K562 (cell line): ENCODE results near the gene RIN3. TPM values are rescaled to one million over a fixed set of nuclear protein-coding genes. Genes with fewer than 3 reads are reported as not detected.

Source experiments
- ATAC-seq: fragments of 200-7000 bp; cut with Tn5 transposase; 3 replicates; pipeline ENCODE4 v1.9.1; 2020; ENCODE audit warnings: moderate library complexity
- BruUV-seq: library from RNA; stranded (reverse); fragments of 400-500 nt; replicated peaks from 2 replicates; lab custom pipeline; 2021; lab: Mats Ljungman, UMichigan
- CTCF ChIA-PET: fragments of 300-600 bp; formaldehyde crosslinking; extraction: SDS; loops from one replicate; lab custom pipeline; 2021; ENCODE audit warnings: low intra/inter-chr PET ratio; lab: Yijun Ruan, JAX
- POLR2A ChIA-PET: fragments of 300-600, 350-650 bp; sonication (Branson Sonifier 250); formaldehyde crosslinking; extraction: SDS; loops from one replicate; lab custom pipeline; 2021; ENCODE audit warnings: antibody characterized with exemption, inconsistent platforms; lab: Yijun Ruan, JAX
- DNase-seq, 4 experiments: peaks; one replicate each; pipeline versions ENCODE4 v3.0.0 to v3.0.0-alpha.2; 2011 to 2018; ENCODE audit warnings: low spot score in 3 of 4, mixed read lengths in 3 of 4; ENCODE audit errors: extremely low read depth in 1 of 4
- FAIRE-seq: peaks from 2 replicates; lab custom pipeline; 2011; peaks lifted over from hg19 to GRCh38; lab: Jason Lieb, UNC
- H2AFZ ChIP-seq: 2 replicates; pipeline ENCODE4 v1.6.0; 2011; ENCODE audit warnings: low read depth, low read length, control low read depth, inconsistent platforms
- H3K27ac ChIP-seq: fragments of 200-600 bp; 3 replicates; pipeline ENCODE4 v1.8.0; 2011; ENCODE audit warnings: low read depth, mild to moderate bottlenecking, control low read depth, inconsistent platforms, low read length, moderate library complexity, mixed read lengths; ENCODE audit errors: extremely low read depth
- H3K27me3 ChIP-seq, 2 experiments: fragments of 300-600 bp in 1 of 2; 2 replicates in 1 of 2; 3 replicates in 1 of 2; pipeline versions ENCODE4 v1.6.0 to v1.8.0; 2011; ENCODE audit warnings: inconsistent platforms in 2 of 2, low read length in 2 of 2, mild to moderate bottlenecking in 1 of 2, mixed read lengths in 1 of 2, moderate library complexity in 1 of 2; ENCODE audit not compliant: control insufficient read depth in 2 of 2, insufficient read depth in 2 of 2
- H3K36me3 ChIP-seq: fragments of 300-600 bp; 3 replicates; pipeline ENCODE4 v1.8.0; 2011; ENCODE audit warnings: mild to moderate bottlenecking, low read length, inconsistent platforms; ENCODE audit not compliant: control insufficient read depth, insufficient read depth
- H3K4me1 ChIP-seq, 2 experiments: fragments of 200-600 bp in 1 of 2; replicated peaks in 1 of 2; 2 replicates in 1 of 2; 3 replicates in 1 of 2; pipeline versions ENCODE4 v1.5.1 to v1.8.0; 2011; ENCODE audit warnings: inconsistent platforms in 2 of 2, low read length in 2 of 2, mild to moderate bottlenecking in 1 of 2, mixed read lengths in 1 of 2, moderate library complexity in 1 of 2; ENCODE audit not compliant: control insufficient read depth in 2 of 2, insufficient read depth in 2 of 2
- H3K4me2 ChIP-seq: 2 replicates; pipeline ENCODE4 v1.6.1; 2011; ENCODE audit warnings: low read length, control low read depth, inconsistent platforms, mixed read lengths; ENCODE audit not compliant: insufficient read depth
- H3K4me3 ChIP-seq: fragments of 200-600 bp; sonication (generic), shearing (Covaris generic); 2 replicates; pipeline ENCODE4 v1.5.1; 2016; ENCODE audit warnings: control low read depth, inconsistent platforms
- H3K79me2 ChIP-seq: fragments of 200-600 bp; 3 replicates; pipeline ENCODE4 v1.8.0; 2011; ENCODE audit warnings: low read length, inconsistent platforms; ENCODE audit not compliant: control insufficient read depth, insufficient read depth
- H3K9ac ChIP-seq, 2 experiments: 2 replicates each; pipeline versions ENCODE4 v1.6.0 to v1.6.1; 2011; ENCODE audit warnings: low read depth in 2 of 2, low read length in 2 of 2, control low read depth in 1 of 2, inconsistent platforms in 1 of 2, mild to moderate bottlenecking in 1 of 2, mixed read lengths in 1 of 2; ENCODE audit not compliant: insufficient read depth in 1 of 2
- H3K9me1 ChIP-seq: one replicate; pipeline ENCODE4 v1.6.0; 2011; ENCODE audit warnings: inconsistent platforms, mild to moderate bottlenecking, low read length, moderate library complexity; ENCODE audit not compliant: control insufficient read depth, insufficient read depth
- H3K9me3 ChIP-seq: replicated peaks from 2 replicates; pipeline ENCODE4 v1.5.1; 2011; ENCODE audit warnings: low read depth, low read length, inconsistent platforms; ENCODE audit not compliant: control insufficient read depth, insufficient read depth
- H4K20me1 ChIP-seq: replicated peaks from 2 replicates; pipeline ENCODE4 v1.6.1; 2011; ENCODE audit warnings: low read length, inconsistent platforms, mixed read lengths; ENCODE audit not compliant: control insufficient read depth, insufficient read depth
- CBX2 ChIP-seq: fragments of 200-600 bp; sonication (generic); IDR thresholded peaks from one replicate; pipeline ENCODE4 v1.6.1; 2012; ENCODE audit warnings: mild to moderate bottlenecking, low read length, inconsistent platforms; ENCODE audit not compliant: insufficient read depth, poor library complexity, severe bottlenecking
- CEBPB ChIP-seq: fragments of 450-650 bp; IDR thresholded peaks from 2 replicates; pipeline ENCODE4 v1.6.1; 2016; ENCODE audit warnings: missing genetic modification characterization, missing compliant biosample characterization
- FOXA3 ChIP-seq, 2 experiments: fragments of 450-650 bp in 1 of 2; sonication (generic) in 1 of 2; formaldehyde crosslinking; IDR thresholded peaks in 1 of 2; conservative IDR thresholded peaks in 1 of 2; 2 replicates each; pipeline versions ENCODE4 v1.4.0 to v1.8.0; 2020 to 2022; ENCODE audit warnings: mild to moderate bottlenecking in 2 of 2, missing genetic modification reagents in 1 of 2
- HNRNPUL1 ChIP-seq: fragments of 200-400 bp; formaldehyde crosslinking; IDR thresholded peaks from 2 replicates; pipeline ENCODE4 v1.6.1; 2017; ENCODE audit warnings: low read length
- L3MBTL2 ChIP-seq: fragments of 450-650 bp; IDR thresholded peaks from 2 replicates; pipeline ENCODE4 v1.6.1; 2016; ENCODE audit warnings: mild to moderate bottlenecking, moderate library complexity
- MAFK ChIP-seq: IDR thresholded peaks from 2 replicates; pipeline ENCODE4 v1.6.1; 2011; ENCODE audit warnings: low read length, improper control_type of control experiment
- NFE2 ChIP-seq: IDR thresholded peaks from 2 replicates; pipeline ENCODE4 v1.6.1; 2014; ENCODE audit warnings: antibody characterized with exemption, low read depth
- ZBTB17 ChIP-seq: fragments of 450-650 bp; formaldehyde crosslinking; IDR thresholded peaks from 2 replicates; pipeline ENCODE4 v1.4.0; 2020; ENCODE audit warnings: mild to moderate bottlenecking
- ZKSCAN1 ChIP-seq: fragments of 150-350 bp; IDR thresholded peaks from 2 replicates; pipeline ENCODE4 v1.6.1; 2016; ENCODE audit warnings: low read depth, low read length
- ZNF274 ChIP-seq: IDR thresholded peaks from 2 replicates; pipeline ENCODE4 v1.6.1; 2011; ENCODE audit warnings: low read depth, mild to moderate bottlenecking, low read length, moderate library complexity, borderline replicate concordance
- ZNF311 ChIP-seq: fragments of 250-450 bp; sonication (Bioruptor Pico); IDR thresholded peaks from 2 replicates; pipeline ENCODE4 v1.4.0; 2020; ENCODE audit warnings: mild to moderate bottlenecking, moderate library complexity
- ZNF586 ChIP-seq: fragments of 450-650 bp; formaldehyde crosslinking; conservative IDR thresholded peaks from 2 replicates; pipeline ENCODE4 v1.4.0; 2020; ENCODE audit warnings: mild to moderate bottlenecking, moderate library complexity
- ZNF589 ChIP-seq: fragments of 200-800 bp; sonication (Bioruptor generic); IDR thresholded peaks from 2 replicates; pipeline ENCODE4 v1.6.1; 2016; ENCODE audit warnings: low read depth, missing genetic modification characterization, missing compliant biosample characterization
- WGBS: fragments of 100-300 bp; shearing (Covaris generic); methylation state at CpG from one replicate; pipeline ENCODE4 v1.1.6; 2016; ENCODE audit warnings: low coverage, mixed read lengths; ENCODE audit not compliant: insufficient coverage; ENCODE audit errors: missing lambda C conversion rate; 5-methylcytosine and 5-hydroxymethylcytosine counted together
- in situ Hi-C: fragments of 300-500 bp; cut with MboI; formaldehyde crosslinking; loops from 4 replicates; pipeline ENCODE4 v1.15.0; 2018; ENCODE audit warnings: inconsistent platforms, mixed read lengths
- intact Hi-C: fragments of 100-400 bp; cut with micrococcal nuclease; formaldehyde crosslinking; loops from 2 replicates; pipeline ENCODE4 v1.14.2; 2022
- polyA plus RNA-seq, 8 experiments: library from polyadenylated mRNA; depleted of rRNA in 4 of 8; stranded (reverse) in 5 of 8; unstranded in 3 of 8; fragments of >200 nt; fragmentation: Nextera tagmentation in 2 of 8; fragmentation: Illumina TruSeq in 1 of 8; extraction: Ambion mirVana in 2 of 8; extraction: Trizol in 1 of 8; gene quantifications; 2 replicates each; pipeline versions ENCODE4 v1.2.1 to v1.2.3, GENCODE V29; 2011 to 2014; ENCODE audit warnings: inconsistent platforms in 1 of 8, missing spikeins in 1 of 8
- total RNA-seq, 7 experiments: library from RNA; depleted of rRNA in 6 of 7; stranded (reverse); fragments of >200 nt in 6 of 7; fragmentation: Illumina TruSeq in 2 of 7; extraction: Trizol in 2 of 7; gene quantifications; 2 replicates each; pipeline versions ENCODE4 v1.2.1 to v1.2.3, GENCODE V29; 2011 to 2021; ENCODE audit warnings: low replicate concordance in 1 of 7
- TF ChIP-seq, protein P1 (sequence below), 2 experiments: fragments of 150-350 bp in 1 of 2; IDR thresholded peaks; 2 replicates each; pipeline ENCODE4 v1.6.1; 2012 to 2016; ENCODE audit warnings: low read depth in 2 of 2, low read length in 2 of 2, mild to moderate bottlenecking in 1 of 2, moderate library complexity in 1 of 2
- TF ChIP-seq, protein P2 (sequence below): sonication (generic); formaldehyde crosslinking; IDR thresholded peaks from 2 replicates; pipeline ENCODE4 v1.8.1; 2023; ENCODE audit warnings: mild to moderate bottlenecking, missing genetic modification reagents
- TF ChIP-seq, protein P3 (sequence below): fragments of 250-450 bp; sonication (Bioruptor Pico); IDR thresholded peaks from 2 replicates; pipeline ENCODE4 v1.8.0; 2022; ENCODE audit warnings: moderate library complexity, mild to moderate bottlenecking, inconsistent platforms

Gene RIN3
- total and polyA plus RNA-seq, 9 of the 15 experiments (the other 6 are each of a cell fraction or from before 2014, with no cell fraction given) = 0.01 to 0.49 (median 0.08) TPM; not detected in 5

DNA sequence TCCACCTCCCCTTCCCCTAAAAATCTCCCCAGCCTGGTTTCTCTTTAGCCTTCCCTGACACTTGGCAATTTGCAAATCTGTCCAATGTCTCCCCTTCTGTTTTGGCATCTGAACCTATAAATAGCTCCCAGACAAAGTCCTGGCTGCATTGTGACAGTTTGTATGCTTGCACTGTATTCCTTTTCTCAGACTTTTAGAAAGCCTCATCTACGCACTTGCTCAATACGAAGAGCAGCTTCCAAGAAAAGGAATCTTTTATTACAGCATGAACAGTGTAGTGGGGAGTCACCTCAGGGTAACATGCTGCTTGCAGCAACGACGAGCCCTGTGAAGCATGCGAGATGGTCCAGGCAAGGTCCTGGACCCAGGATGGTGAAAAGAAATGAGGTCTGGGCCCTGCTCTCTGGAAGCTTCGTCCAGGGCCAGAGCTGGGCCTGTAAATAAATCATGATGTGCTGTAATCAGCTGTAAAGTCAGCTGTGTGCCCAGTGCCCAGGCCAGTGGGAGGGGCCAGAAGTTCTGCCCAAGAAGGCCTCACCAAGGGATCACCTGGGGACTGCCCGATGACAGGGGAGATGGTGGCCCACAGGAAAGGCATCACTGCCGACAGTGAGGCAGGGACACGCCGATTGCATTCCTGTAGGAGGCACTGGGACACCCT is 88.3 kb downstream of the RIN3 start:
- TF ChIP-seq ZNF586 (CRISPR knock-in tag) (no peak), CBX2 (no peak), ZKSCAN1 (no peak), HNRNPUL1 (no peak), ZBTB17 (CRISPR knock-in tag) (no peak), L3MBTL2 (no peak), CEBPB (tag) (no peak), ZNF311 (no peak), MAFK (no peak), ZNF274 (no peak), NFE2 (no peak), FOXA3 (CRISPR knock-in tag; conservative IDR thresholded peaks at IDR 0.05 in 1 of 2, IDR thresholded peaks at IDR 0.05 in 1 of 2) (no peak), ZNF589 (CRISPR knock-in tag) (no peak)
- TF ChIP-seq, protein P1, sequence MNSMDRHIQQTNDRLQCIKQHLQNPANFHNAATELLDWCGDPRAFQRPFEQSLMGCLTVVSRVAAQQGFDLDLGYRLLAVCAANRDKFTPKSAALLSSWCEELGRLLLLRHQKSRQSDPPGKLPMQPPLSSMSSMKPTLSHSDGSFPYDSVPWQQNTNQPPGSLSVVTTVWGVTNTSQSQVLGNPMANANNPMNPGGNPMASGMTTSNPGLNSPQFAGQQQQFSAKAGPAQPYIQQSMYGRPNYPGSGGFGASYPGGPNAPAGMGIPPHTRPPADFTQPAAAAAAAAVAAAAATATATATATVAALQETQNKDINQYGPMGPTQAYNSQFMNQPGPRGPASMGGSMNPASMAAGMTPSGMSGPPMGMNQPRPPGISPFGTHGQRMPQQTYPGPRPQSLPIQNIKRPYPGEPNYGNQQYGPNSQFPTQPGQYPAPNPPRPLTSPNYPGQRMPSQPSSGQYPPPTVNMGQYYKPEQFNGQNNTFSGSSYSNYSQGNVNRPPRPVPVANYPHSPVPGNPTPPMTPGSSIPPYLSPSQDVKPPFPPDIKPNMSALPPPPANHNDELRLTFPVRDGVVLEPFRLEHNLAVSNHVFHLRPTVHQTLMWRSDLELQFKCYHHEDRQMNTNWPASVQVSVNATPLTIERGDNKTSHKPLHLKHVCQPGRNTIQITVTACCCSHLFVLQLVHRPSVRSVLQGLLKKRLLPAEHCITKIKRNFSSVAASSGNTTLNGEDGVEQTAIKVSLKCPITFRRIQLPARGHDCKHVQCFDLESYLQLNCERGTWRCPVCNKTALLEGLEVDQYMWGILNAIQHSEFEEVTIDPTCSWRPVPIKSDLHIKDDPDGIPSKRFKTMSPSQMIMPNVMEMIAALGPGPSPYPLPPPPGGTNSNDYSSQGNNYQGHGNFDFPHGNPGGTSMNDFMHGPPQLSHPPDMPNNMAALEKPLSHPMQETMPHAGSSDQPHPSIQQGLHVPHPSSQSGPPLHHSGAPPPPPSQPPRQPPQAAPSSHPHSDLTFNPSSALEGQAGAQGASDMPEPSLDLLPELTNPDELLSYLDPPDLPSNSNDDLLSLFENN (IDR thresholded peaks at IDR 0.05; ENCODE audit: low read depth in 2 of 2, low read length in 2 of 2) = no peak
- TF ChIP-seq, protein P2, sequence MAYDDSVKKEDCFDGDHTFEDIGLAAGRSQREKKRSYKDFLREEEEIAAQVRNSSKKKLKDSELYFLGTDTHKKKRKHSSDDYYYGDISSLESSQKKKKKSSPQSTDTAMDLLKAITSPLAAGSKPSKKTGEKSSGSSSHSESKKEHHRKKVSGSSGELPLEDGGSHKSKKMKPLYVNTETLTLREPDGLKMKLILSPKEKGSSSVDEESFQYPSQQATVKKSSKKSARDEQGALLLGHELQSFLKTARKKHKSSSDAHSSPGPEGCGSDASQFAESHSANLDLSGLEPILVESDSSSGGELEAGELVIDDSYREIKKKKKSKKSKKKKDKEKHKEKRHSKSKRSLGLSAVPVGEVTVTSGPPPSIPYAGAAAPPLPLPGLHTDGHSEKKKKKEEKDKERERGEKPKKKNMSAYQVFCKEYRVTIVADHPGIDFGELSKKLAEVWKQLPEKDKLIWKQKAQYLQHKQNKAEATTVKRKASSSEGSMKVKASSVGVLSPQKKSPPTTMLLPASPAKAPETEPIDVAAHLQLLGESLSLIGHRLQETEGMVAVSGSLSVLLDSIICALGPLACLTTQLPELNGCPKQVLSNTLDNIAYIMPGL (CRISPR knock-in tag) = no peak
- TF ChIP-seq, protein P3, sequence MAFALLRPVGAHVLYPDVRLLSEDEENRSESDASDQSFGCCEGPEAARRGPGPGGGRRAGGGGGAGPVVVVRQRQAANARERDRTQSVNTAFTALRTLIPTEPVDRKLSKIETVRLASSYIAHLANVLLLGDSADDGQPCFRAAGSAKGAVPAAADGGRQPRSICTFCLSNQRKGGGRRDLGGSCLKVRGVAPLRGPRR (CRISPR knock-in tag) = no peak
- TF ChIP-seq, all 486 proteins: peak for 0
- intact Hi-C loops = no loop called here
- H3K79me2 ChIP-seq = no peaks in the 10 kb centered on the region
- H3K4me3 ChIP-seq = no peak overlapping the region
- ATAC-seq (no peak), DNase-seq (no peak), FAIRE-seq (no peak)
- ChIA-PET CTCF (no interaction called here), POLR2A (interaction anchor here (0.9 kb wide), 1 partner anchor 234 kb away, joined by 3 read pairs; no protein-coding TSS in a partner anchor)
- no peak overlapping the region for H3K9ac ChIP-seq
- no peaks in the 10 kb centered on the region for H3K4me1 ChIP-seq
- H2AFZ ChIP-seq = no peak overlapping the region
- no peaks in the 10 kb centered on the region for H3K9me3 ChIP-seq
- no peaks in the 10 kb centered on the region for H4K20me1 ChIP-seq
- no peaks in the 10 kb centered on the region for H3K9me1 ChIP-seq
- BruUV-seq = no TSS peak
- H3K27me3 ChIP-seq = peaks cover 0 to 14% of the 10 kb centered on the region in 2 experiments; a peak in 2 of 5 replicates
- H3K4me2 ChIP-seq = no peak overlapping the region
- WGBS = 4% methylated on average over 10 of the region's 10 CpGs
- no peak overlapping the region for H3K27ac ChIP-seq
- in situ Hi-C loops = no loop called here
- H3K36me3 ChIP-seq = no peaks in the 10 kb centered on the region
